A673 (cell line): ENCODE measurements around the gene DNAJC22.

Source experiments
- EZH2 ChIP-seq: fragments of 200-600 bp; sonication (generic); IDR thresholded peaks from 2 replicates; pipeline ENCODE4 v1.6.1; 2017; ENCODE audit warnings: borderline replicate concordance, low read depth, mild to moderate bottlenecking, mixed read lengths, antibody characterized with exemption, low read length; ENCODE audit not compliant: poor library complexity, severe bottlenecking
- TF ChIP-seq, protein P1 (sequence below): fragments of 300-800, 200-600 bp; sonication (generic); conservative IDR thresholded peaks from 2 replicates; pipeline ENCODE4 v1.5.1; 2017; ENCODE audit warnings: low read depth, mild to moderate bottlenecking, antibody characterized with exemption, low read length, moderate library complexity, mixed read lengths

DNA sequence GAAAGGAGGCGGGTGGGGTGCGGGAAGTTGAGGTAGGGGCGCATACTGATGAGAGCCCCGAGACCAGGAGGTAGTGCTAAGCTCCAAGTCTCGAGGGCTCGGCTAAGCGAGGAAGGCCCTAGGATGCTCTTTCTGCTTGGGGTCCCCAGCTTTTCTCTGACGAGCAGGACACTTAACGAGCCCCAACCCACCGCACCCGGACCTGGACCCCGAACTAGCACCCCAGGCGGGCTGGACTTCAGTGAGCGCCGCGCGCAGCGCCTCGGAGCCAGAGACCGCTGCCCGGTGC is 5.0 kb upstream of the DNAJC22 start:
- TF ChIP-seq, protein P1, sequence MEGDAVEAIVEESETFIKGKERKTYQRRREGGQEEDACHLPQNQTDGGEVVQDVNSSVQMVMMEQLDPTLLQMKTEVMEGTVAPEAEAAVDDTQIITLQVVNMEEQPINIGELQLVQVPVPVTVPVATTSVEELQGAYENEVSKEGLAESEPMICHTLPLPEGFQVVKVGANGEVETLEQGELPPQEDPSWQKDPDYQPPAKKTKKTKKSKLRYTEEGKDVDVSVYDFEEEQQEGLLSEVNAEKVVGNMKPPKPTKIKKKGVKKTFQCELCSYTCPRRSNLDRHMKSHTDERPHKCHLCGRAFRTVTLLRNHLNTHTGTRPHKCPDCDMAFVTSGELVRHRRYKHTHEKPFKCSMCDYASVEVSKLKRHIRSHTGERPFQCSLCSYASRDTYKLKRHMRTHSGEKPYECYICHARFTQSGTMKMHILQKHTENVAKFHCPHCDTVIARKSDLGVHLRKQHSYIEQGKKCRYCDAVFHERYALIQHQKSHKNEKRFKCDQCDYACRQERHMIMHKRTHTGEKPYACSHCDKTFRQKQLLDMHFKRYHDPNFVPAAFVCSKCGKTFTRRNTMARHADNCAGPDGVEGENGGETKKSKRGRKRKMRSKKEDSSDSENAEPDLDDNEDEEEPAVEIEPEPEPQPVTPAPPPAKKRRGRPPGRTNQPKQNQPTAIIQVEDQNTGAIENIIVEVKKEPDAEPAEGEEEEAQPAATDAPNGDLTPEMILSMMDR = no peak
- no peak for TF ChIP-seq EZH2
